Gastrocnemius medialis (tissue), 4 donors: ENCODE results near the gene AHRR. TPM values are rescaled to one million over a fixed set of nuclear protein-coding genes. Genes with fewer than 3 reads are reported as not detected.

Source experiments
- ATAC-seq, 2 donors: fragments of 150-250 bp; one replicate each; pipeline ENCODE4 v1.9.1; 2016
- DNase-seq, 2 donors: peaks; one replicate each; pipeline ENCODE4 v3.0.0-alpha.2; 2019
- H3K27ac ChIP-seq, 4 donors: fragments of 200-600 bp; sonication (generic); 1 replicate in 1 of 4; 2 replicates in 3 of 4; pipeline ENCODE4 v1.5.1; 2016 to 2018; ENCODE audit warnings: mild to moderate bottlenecking in 2 of 4, moderate library complexity in 1 of 4
- H3K27me3 ChIP-seq, 3 donors: fragments of 200-600 bp; sonication (generic) in 2 of 3; 1 replicate in 1 of 3; 2 replicates in 2 of 3; pipeline versions ENCODE4 v1.5.1 to v1.6.0; 2016 to 2019; ENCODE audit warnings: mild to moderate bottlenecking in 1 of 3, moderate library complexity in 1 of 3
- H3K36me3 ChIP-seq, 2 donors: fragments of 200-600 bp; sonication (generic) in 1 of 2; one replicate each; pipeline ENCODE4 v1.5.1; 2017 to 2018
- H3K4me1 ChIP-seq, 2 donors: fragments of 200-600 bp; sonication (generic) in 1 of 2; one replicate each; pipeline ENCODE4 v1.5.1; 2016 to 2017; ENCODE audit warnings: mild to moderate bottlenecking in 2 of 2
- H3K4me3 ChIP-seq, 4 donors: fragments of 200-600 bp; sonication (generic) in 3 of 4; 1 replicate in 1 of 4; 2 replicates in 3 of 4; pipeline ENCODE4 v1.5.1; 2016 to 2019; ENCODE audit warnings: mild to moderate bottlenecking in 2 of 4
- H3K9me3 ChIP-seq, 3 donors: fragments of 200-600 bp; sonication (generic) in 2 of 3; 1 replicate in 1 of 3; 2 replicates in 2 of 3; pipeline ENCODE4 v1.5.1; 2016 to 2019
- POLR2A ChIP-seq, 2 donors: fragments of 450-650 bp; IDR thresholded peaks; one replicate each; pipeline ENCODE4 v1.6.1; 2017; ENCODE audit warnings: antibody characterized with exemption in 2 of 2, mild to moderate bottlenecking in 2 of 2, moderate library complexity in 2 of 2
- in situ Hi-C, 4 donors: fragments of 200-750 bp; cut with MboI; loops; one replicate each; pipeline versions ENCODE4 v1.15.0 to v1.8.0; 2017; ENCODE audit warnings: low sequenced_read_pairs in 4 of 4
- intact Hi-C: fragments of 100-400 bp; cut with DNase I; formaldehyde crosslinking; loops from one replicate; pipeline ENCODE4 v1.15.1; 2023; ENCODE audit warnings: low total_unique reads
- total RNA-seq, 4 donors: library from RNA; depleted of rRNA; stranded (reverse); fragments of >200 nt; gene quantifications; one replicate each; pipeline versions ENCODE4 v1.1.0 to v1.2.3, GENCODE V29; 2016
- TF ChIP-seq, protein P1 (sequence below), 5 experiments: fragments of 450-650 bp in 3 of 5; fragments of 200-600 bp in 2 of 5; sonication (generic) in 2 of 5; IDR thresholded peaks in 4 of 5; conservative IDR thresholded peaks in 1 of 5; 1 replicate in 4 of 5; 2 replicates in 1 of 5; pipeline ENCODE4 v1.5.1; 2016 to 2019; ENCODE audit warnings: antibody characterized with exemption in 5 of 5, mild to moderate bottlenecking in 3 of 5, moderate library complexity in 3 of 5

The AHRR gene
- total RNA-seq, 4 donors from 2014 or later, result 0.05 to 1.3 (median 0.18) TPM; not detected in 1

- DNase-seq, result no peak
- in situ Hi-C loops, result no loop called here
- intact Hi-C loops, result no loop called here
- H3K27me3 ChIP-seq, result no peaks in the 10 kb centered on the region
- no peaks in the 10 kb centered on the region for H3K36me3 ChIP-seq
- H3K4me1 ChIP-seq, result no peaks in the 10 kb centered on the region
- H3K4me3 ChIP-seq, result no peak overlapping the region
- TF ChIP-seq POLR2A (IDR thresholded peaks at IDR 0.05), result no peak
- TF ChIP-seq, protein P1, sequence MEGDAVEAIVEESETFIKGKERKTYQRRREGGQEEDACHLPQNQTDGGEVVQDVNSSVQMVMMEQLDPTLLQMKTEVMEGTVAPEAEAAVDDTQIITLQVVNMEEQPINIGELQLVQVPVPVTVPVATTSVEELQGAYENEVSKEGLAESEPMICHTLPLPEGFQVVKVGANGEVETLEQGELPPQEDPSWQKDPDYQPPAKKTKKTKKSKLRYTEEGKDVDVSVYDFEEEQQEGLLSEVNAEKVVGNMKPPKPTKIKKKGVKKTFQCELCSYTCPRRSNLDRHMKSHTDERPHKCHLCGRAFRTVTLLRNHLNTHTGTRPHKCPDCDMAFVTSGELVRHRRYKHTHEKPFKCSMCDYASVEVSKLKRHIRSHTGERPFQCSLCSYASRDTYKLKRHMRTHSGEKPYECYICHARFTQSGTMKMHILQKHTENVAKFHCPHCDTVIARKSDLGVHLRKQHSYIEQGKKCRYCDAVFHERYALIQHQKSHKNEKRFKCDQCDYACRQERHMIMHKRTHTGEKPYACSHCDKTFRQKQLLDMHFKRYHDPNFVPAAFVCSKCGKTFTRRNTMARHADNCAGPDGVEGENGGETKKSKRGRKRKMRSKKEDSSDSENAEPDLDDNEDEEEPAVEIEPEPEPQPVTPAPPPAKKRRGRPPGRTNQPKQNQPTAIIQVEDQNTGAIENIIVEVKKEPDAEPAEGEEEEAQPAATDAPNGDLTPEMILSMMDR (IDR thresholded peaks at IDR 0.05 in 4 of 5, conservative IDR thresholded peaks at IDR 0.05 in 1 of 5), result no peak
- H3K27ac ChIP-seq, result no peak overlapping the region
- H3K9me3 ChIP-seq, result peaks cover 0 to 15% (median 0%) of the 10 kb centered on the region in 3 donors
- no peak for ATAC-seq
Observed at GRCh38 chr5:364497-364896, 43.0 kb downstream of the AHRR start.

GRCh38 chr5:366541-367357 lies 45.2 kb downstream of the AHRR start:
- in situ Hi-C loops, result no loop called here

GRCh38 chr5:367358-368130 lies 46.0 kb downstream of the AHRR start:
- no peak for ATAC-seq
- in situ Hi-C loops, result no loop called here
- peaks cover 0 to 5% (median 0%) of the 10 kb centered on the region in 3 donors for H3K27me3 ChIP-seq
- no peak overlapping the region for H3K4me3 ChIP-seq
- TF ChIP-seq POLR2A (IDR thresholded peaks at IDR 0.05), result no peak
- TF ChIP-seq, protein P1 (IDR thresholded peaks at IDR 0.05 in 4 of 5, conservative IDR thresholded peaks at IDR 0.05 in 1 of 5), result no peak
- no peaks in the 10 kb centered on the region for H3K4me1 ChIP-seq
- no peaks in the 10 kb centered on the region for H3K36me3 ChIP-seq
- H3K27ac ChIP-seq, result no peak overlapping the region
- intact Hi-C loops, result no loop called here
- no peak for DNase-seq
- H3K9me3 ChIP-seq, result peaks cover 0 to 15% (median 0%) of the 10 kb centered on the region in 3 donors

More at GRCh38 chr5:366541-367357, 45.2 kb downstream of the AHRR start:
- H3K4me3 ChIP-seq, result no peak overlapping the region
- no peaks in the 10 kb centered on the region for H3K4me1 ChIP-seq
- no peak for ATAC-seq
- TF ChIP-seq, protein P1 (IDR thresholded peaks at IDR 0.05 in 4 of 5, conservative IDR thresholded peaks at IDR 0.05 in 1 of 5), result no peak
- no peak for TF ChIP-seq POLR2A (IDR thresholded peaks at IDR 0.05)
- H3K27me3 ChIP-seq, result no peaks in the 10 kb centered on the region
- H3K27ac ChIP-seq, result no peak overlapping the region
- peaks cover 0 to 15% (median 0%) of the 10 kb centered on the region in 3 donors for H3K9me3 ChIP-seq
- H3K36me3 ChIP-seq, result no peaks in the 10 kb centered on the region
- no peak for DNase-seq
- intact Hi-C loops, result no loop called here

GRCh38 chr5:368183-369084 lies 46.9 kb downstream of the AHRR start:
- intact Hi-C loops (no loop called here), in situ Hi-C loops (no loop called here)
- H3K9me3 ChIP-seq, result peaks cover 0 to 15% (median 0%) of the 10 kb centered on the region in 3 donors
- H3K4me1 ChIP-seq, result no peaks in the 10 kb centered on the region
- H3K36me3 ChIP-seq, result no peaks in the 10 kb centered on the region
- H3K27ac ChIP-seq, result no peak overlapping the region
- no peak for ATAC-seq
- no peak overlapping the region for H3K4me3 ChIP-seq
- H3K27me3 ChIP-seq, result peaks cover 0 to 14% (median 8%) of the 10 kb centered on the region in 3 donors
- no peak for DNase-seq
- TF ChIP-seq, protein P1 (IDR thresholded peaks at IDR 0.05 in 4 of 5, conservative IDR thresholded peaks at IDR 0.05 in 1 of 5), result no peak
- TF ChIP-seq POLR2A (IDR thresholded peaks at IDR 0.05), result no peak
